ENCODE results near the gene PATL1.

- TF ChIP-seq CTCF (IDR thresholded peaks at IDR 0.05) (no peak), EZH2phosphoT487 (IDR thresholded peaks at IDR 0.05) (no peak), EZH2 (IDR thresholded peaks at IDR 0.05) (no peak)
These were observed 5.5 kb upstream of the PATL1 start for GRCh38 chr11:59674291-59674690.
